ENCODE measurements around the gene SMURF1. TPM values are rescaled to one million over a fixed set of nuclear protein-coding genes. Genes with fewer than 3 reads are reported as not detected.
"Not testable (repeated sequence)": the region's sequence is repeated elsewhere in the genome, so short reads cannot be mapped to it uniquely, and the experiment has no call there.

Gene SMURF1
- total and polyA plus RNA-seq, 5 experiments from 2014 or later, result 0.95 to 29.1 (median 3.2) TPM

DNA sequence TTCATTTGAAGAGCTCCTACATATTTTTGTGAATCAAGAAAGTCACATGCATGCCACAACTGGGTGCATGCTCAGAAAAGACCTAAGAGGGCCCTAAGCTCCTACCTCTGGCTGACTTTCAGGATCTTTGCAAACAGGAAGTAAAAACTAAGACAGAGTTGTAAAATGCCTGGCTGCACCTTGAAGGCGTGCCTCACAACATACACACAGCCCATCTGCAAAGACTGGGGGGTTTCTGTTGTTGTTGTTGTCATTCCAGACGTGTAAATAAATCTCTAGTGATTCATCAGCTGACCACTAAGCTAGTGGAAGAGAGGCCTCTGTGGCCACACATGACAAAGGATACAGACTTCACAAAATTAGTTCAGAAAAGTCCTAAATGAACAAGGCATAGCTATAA is 31.8 kb downstream of the SMURF1 start:
- POLR2A ChIA-PET, result interaction anchor here (0.6 to 1.5 kb wide), 2 partner anchors 31 to 46 kb away, joined by 4 to 7 read pairs; partner anchors contain the start of gene SMURF1
- H3K4me3 Mint-ChIP-seq, result peak overlapping the region in 6 of 10 donors; percentile 11 to 65 (median 30)
- peak overlapping the region; percentile 61 to 89 (median 72) for H3K27ac Mint-ChIP-seq
- peaks cover 9 to 19% (median 18%) of the 10 kb centered on the region in 3 donors for H3K36me3 Mint-ChIP-seq
- ATAC-seq, result peak; percentile 70 to 73
- peak in 3 of 10 donors; percentile 6 to 22 (median 20) for DNase-seq
- H3K9me3 Mint-ChIP-seq, result peaks cover 0 to 16% (median 11%) of the 10 kb centered on the region in 9 donors
- H3K27me3 Mint-ChIP-seq, result no peaks in the 10 kb centered on the region
- peaks cover 28 to 66% (median 61%) of the 10 kb centered on the region in 4 donors for H3K4me1 Mint-ChIP-seq

DNA sequence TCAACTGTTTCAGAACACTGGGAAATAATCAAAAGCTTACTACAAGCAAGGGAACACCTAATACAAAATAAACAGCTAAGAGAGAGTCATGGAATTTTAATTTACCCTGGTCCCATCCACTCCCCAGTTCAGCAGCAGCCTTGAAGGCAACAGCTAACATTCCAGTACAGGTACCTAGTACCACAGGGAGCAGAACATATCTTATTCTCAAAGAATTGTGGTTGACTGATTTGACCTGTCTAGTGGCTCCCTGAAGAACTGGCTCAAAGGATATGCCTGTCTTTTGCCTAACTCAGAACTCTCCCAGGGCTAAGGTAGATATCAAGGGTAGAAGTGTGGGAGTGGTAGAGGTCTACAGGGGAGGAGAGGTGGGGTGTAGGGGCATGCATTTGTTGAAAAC is 32.3 kb downstream of the SMURF1 start:
- Mint-ChIP-seq H3K4me1 (peaks cover 28 to 66% (median 61%) of the 10 kb centered on the region in 4 donors), H3K27ac (peak overlapping the region; percentile 61 to 89 (median 72)), H3K4me3 (peak overlapping the region in 5 of 10 donors; percentile 11 to 65 (median 42)), H3K9me3 (peaks cover 0 to 16% (median 11%) of the 10 kb centered on the region in 9 donors), H3K36me3 (peaks cover 7 to 19% (median 14%) of the 10 kb centered on the region in 3 donors), H3K27me3 (no peaks in the 10 kb centered on the region)
- ATAC-seq (no peak), DNase-seq (no peak)
- POLR2A ChIA-PET, result interaction anchor here (0.6 to 1.5 kb wide), 2 partner anchors 32 to 46 kb away, joined by 4 to 7 read pairs; partner anchors contain the start of gene SMURF1

DNA sequence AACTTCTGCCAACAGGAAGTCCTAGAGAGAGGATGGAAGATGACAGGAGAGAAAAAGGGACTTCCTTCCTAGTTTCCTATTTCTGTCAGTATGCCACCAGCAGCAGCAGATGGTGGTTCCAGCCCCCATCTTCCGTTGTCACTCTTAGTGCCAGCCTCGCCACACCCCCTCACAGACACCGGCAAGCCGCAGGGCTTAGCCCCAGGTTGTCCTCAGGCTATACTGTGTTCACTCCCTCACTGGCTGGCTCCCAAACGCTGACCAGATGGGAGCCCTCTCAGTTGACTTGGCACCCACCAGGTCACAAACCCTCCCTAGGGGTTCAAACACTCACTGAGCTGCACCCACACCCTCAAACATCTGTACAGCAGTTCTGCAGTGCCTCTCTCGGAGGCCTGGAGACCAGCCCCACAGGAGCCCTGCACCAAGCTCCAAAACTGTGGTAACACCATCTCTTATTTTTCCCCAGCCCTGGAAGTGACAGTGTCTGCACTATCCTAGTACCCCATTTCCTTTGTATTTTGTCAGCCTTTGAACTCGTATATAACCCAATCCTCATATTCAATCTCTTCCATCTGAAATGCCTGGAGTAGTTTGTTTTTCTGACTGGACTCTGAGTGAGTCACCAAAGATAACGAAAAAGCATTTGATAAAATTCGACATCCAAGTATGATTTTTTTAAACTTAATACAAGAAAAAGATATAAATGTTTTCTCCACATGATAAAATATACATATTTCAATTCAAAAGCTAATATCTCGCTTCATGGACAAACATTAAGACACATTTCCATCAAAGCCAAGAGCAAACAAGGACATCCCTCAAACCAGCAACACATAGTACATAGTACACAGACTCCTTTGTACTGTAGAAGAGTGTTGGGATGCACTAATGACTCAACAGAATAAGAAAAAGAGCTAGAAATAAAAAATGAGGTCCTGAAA is 34.5 kb downstream of the SMURF1 start:
- Mint-ChIP-seq H3K4me3 (peak overlapping the region in 9 of 10 donors; percentile 44 to 80 (median 68)), H3K27me3 (no peaks in the 10 kb centered on the region), H3K27ac (peak overlapping the region; percentile 1 to 89 (median 72)), H3K4me1 (peaks cover 26 to 68% (median 55%) of the 10 kb centered on the region in 4 donors), H3K9me3 (peaks cover 0 to 11% (median 5%) of the 10 kb centered on the region in 9 donors), H3K36me3 (peaks cover 6 to 10% (median 7%) of the 10 kb centered on the region in 3 donors)
- DNase-seq (peak in 9 of 10 donors; percentile 4 to 37 (median 17)), ATAC-seq (peak; percentile 84 to 85)
- POLR2A ChIA-PET, result no interaction called here

DNA sequence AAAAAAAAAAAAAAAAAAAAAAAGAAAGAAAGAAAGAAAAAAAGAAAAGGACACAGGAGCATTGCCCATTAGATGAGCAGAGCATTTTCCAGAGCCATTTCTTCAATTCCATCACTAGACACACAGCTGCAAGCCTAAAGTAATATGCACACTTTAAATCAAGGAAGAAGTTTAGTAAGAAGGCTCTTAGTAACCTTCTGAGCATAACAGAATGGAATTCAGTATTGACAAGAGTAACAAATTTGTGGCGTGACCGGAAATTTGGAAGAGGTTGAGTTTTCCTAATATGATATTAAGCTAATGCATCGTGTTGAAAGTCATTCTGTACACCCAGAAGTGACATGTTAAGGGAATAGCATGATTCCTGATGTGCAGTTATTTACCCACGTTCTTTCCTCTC is 35.3 kb downstream of the SMURF1 start:
- Mint-ChIP-seq H3K36me3 (peaks cover 6 to 8% (median 7%) of the 10 kb centered on the region in 3 donors), H3K27me3 (no peaks in the 10 kb centered on the region), H3K4me1 (peaks cover 28 to 72% (median 60%) of the 10 kb centered on the region in 4 donors), H3K4me3 (peak overlapping the region in 5 of 10 donors; percentile 44 to 75 (median 67)), H3K9me3 (peaks cover 0 to 7% (median 0%) of the 10 kb centered on the region in 9 donors), H3K27ac (peak overlapping the region in 4 of 10 donors; percentile 37 to 87 (median 76))
- DNase-seq (no peak), ATAC-seq (no peak)
- POLR2A ChIA-PET, result no interaction called here

DNA sequence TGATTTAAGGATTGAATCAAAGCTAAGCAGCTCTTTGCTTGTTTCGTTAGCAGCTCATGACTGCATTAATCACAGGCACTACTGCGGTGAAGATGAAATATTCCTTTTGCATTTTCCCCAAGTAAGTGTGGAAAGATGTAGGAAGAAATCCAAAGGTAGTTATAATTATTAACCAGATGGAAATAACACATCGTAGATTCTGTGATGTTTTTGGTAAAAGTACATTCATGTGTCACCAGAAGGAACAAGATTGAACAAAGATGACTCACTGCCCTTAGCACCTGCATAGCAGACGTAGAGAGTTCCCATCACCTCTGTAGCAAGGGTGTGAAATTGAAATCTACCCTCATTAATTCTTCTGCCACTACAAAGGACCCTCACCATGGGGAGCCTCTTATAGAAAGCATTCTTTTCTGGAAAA is 37.1 kb downstream of the SMURF1 start:
- no peaks in the 10 kb centered on the region for H3K27me3 Mint-ChIP-seq
- ATAC-seq (no peak), DNase-seq (no peak)
- H3K36me3 Mint-ChIP-seq, result peaks cover 0 to 3% (median 0%) of the 10 kb centered on the region in 3 donors
- H3K27ac Mint-ChIP-seq, result no peak overlapping the region
- no peaks in the 10 kb centered on the region for H3K9me3 Mint-ChIP-seq
- POLR2A ChIA-PET, result no interaction called here
- H3K4me3 Mint-ChIP-seq, result no peak overlapping the region
- H3K4me1 Mint-ChIP-seq, result peaks cover 26 to 69% (median 59%) of the 10 kb centered on the region in 4 donors

DNA sequence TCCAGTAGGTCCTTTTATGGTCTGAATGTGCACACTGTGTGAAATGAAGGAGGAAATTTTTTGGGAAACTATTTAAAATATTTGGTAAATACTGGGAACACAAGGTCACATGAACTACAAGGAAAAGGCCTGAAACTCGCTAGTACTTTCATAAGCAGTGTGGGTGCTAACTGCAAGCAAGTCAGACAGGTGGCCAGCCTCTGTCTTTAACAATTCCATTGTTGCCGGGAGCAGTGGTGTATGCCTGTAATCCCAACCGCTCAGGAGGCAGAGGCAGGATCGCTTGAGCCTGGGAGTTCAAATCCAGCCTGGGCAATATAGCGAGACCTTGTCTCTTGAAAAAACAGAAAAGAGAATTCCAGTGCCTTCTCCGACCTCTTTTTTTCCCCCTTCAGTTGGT is 37.5 kb downstream of the SMURF1 start:
- Mint-ChIP-seq H3K36me3 (peaks cover 0 to 3% (median 0%) of the 10 kb centered on the region in 3 donors), H3K27ac (no peak overlapping the region), H3K4me1 (peaks cover 22 to 65% (median 55%) of the 10 kb centered on the region in 4 donors), H3K4me3 (no peak overlapping the region), H3K9me3 (no peaks in the 10 kb centered on the region), H3K27me3 (no peaks in the 10 kb centered on the region)
- DNase-seq (no peak), ATAC-seq (no peak)
- POLR2A ChIA-PET, result no interaction called here

DNA sequence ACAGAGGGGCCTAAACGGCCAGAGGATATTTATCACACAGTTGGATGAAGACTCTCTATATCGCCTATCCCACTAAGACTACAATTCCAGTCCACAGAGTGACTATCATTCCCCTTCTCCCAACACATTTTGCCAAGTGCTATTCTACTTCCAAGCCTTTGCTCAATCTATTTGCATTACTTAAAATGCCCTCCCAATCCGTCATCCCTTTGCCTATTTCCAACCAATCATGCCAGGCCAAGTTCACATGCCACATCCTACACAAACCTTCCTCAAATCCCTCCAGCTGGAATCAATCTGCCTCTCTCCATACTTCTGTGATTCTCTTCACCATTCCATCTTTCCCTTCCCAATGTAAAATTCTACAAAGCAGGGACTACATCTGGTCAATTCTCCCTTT is 38.2 kb downstream of the SMURF1 start:
- H3K4me1 Mint-ChIP-seq, result peaks cover 21 to 60% (median 52%) of the 10 kb centered on the region in 4 donors
- no peak overlapping the region for H3K27ac Mint-ChIP-seq
- H3K9me3 Mint-ChIP-seq, result no peaks in the 10 kb centered on the region
- H3K36me3 Mint-ChIP-seq, result peaks cover 0 to 4% (median 3%) of the 10 kb centered on the region in 3 donors
- no peak for ATAC-seq
- DNase-seq, result no peak
- POLR2A ChIA-PET, result no interaction called here
- H3K4me3 Mint-ChIP-seq, result no peak overlapping the region
- no peaks in the 10 kb centered on the region for H3K27me3 Mint-ChIP-seq

DNA sequence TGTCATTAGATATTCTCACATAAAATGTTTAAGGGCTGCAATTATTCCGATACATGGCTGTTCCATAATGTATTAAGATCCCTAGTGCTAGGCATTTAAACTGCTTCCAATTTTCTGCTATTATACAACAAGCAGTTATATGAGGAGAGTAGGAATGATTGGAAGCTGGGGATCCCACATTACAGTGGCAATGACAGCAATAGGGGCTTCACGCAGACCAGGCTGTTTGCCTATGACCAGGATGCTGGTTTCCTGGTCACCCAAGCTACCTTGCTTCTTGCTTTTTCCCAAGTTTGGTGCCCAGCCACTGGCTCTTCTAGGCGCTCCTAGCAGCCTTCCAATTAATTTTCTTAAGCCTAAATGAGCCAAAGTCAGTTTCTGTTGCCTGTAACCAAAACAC is 39.3 kb downstream of the SMURF1 start:
- Mint-ChIP-seq H3K27ac (no peak overlapping the region), H3K27me3 (no peaks in the 10 kb centered on the region), H3K36me3 (peaks cover 4 to 15% (median 9%) of the 10 kb centered on the region in 3 donors), H3K4me3 (no peak overlapping the region), H3K9me3 (peaks cover 0 to 3% (median 0%) of the 10 kb centered on the region in 9 donors), H3K4me1 (peaks cover 22 to 49% (median 43%) of the 10 kb centered on the region in 4 donors)
- POLR2A ChIA-PET, result no interaction called here
- no peak for ATAC-seq
- no peak for DNase-seq

DNA sequence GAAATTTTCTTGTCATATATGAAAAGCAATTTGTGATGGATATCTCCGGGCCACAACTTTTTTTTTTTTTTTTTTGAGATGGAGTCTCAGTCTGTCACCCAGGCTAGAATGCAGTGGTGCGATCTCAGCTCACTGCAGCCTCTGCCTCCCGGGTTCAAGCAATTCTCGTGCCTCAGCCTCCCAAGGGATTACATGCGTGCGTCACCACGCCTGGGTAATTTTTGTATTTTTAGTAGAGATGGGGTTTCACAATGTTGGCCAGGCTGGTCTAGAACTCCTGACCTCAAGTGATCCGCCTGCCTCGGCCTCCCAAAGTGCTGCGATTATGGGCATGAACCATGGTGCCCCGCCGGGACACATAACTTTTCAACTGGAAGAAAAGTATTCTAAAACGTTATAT is 40.1 kb downstream of the SMURF1 start:
- DNase-seq, H3K4me3 Mint-ChIP-seq, H3K27me3 Mint-ChIP-seq, H3K27ac Mint-ChIP-seq, H3K9me3 Mint-ChIP-seq, ATAC-seq, POLR2A ChIA-PET: not testable (repeated sequence)
- H3K36me3 Mint-ChIP-seq, result peaks cover 9 to 23% (median 15%) of the 10 kb centered on the region in 3 donors
- H3K4me1 Mint-ChIP-seq, result peaks cover 18 to 45% (median 40%) of the 10 kb centered on the region in 4 donors

DNA sequence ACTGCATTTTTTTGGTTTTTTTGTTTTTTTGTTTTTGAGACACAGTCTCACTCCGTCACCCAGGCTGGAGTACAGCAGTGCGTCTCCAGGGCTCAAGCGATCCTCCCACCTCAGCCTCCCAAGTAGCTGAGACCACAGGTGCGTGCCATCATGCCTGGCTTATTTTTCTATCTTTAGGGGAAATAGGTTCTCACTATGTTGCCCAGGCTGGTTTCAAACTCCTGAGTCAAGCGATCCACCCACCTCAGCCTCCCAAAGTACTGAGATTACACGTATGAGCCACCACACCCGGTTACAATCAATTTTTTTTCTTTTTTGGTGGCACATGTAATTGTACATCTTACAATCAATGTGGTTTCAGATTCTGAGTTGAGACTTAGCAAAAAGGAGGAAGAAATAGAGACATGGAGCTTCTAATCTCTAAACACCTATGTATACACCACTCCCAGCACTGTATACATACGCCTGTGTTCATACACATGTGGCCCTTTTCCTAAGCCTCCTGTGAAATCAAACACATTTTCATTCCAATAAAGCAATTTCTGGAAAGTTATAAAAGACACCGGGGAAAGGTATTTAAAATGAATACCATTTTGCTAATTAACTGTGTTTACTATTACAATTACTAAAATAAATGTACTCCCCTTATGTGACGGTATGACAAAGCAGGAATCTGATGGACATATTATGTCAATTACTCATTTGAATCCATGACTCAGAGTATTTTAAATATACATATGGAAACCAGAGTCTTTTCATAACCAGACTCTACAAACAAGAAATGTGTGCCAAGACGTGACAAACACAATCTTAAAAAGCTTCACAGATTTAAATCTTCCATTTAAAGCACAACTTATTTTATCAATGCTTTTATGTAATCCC is 40.9 kb downstream of the SMURF1 start:
- peaks cover 17 to 46% (median 39%) of the 10 kb centered on the region in 4 donors for H3K4me1 Mint-ChIP-seq

DNA sequence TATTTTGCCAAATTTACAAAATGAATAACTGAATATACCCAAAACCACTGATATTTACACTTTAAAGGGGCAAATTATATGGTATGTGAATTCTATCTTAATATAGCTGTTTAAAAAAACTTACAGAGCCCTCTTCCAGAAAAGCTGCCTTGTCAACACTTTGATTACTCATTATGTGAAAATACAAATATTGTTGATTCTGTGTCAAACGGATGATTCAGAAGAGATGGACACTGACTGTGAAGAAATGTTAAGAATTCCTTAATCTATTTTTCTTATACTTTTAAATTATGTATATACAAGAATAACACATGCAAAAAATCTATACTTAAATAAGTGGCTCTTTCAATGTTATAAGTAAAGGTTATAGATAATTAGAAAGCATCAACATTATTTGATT is 41.5 kb downstream of the SMURF1 start:
- POLR2A ChIA-PET, result no interaction called here
- Mint-ChIP-seq H3K9me3 (peaks cover 0 to 23% (median 8%) of the 10 kb centered on the region in 9 donors), H3K36me3 (peaks cover 19 to 35% (median 20%) of the 10 kb centered on the region in 3 donors), H3K27me3 (no peaks in the 10 kb centered on the region), H3K4me1 (peaks cover 16 to 41% (median 32%) of the 10 kb centered on the region in 4 donors), H3K4me3 (no peak overlapping the region), H3K27ac (no peak overlapping the region)
- ATAC-seq (no peak), DNase-seq (no peak)

More for the DNA sequence above, 40.9 kb downstream of the SMURF1 start:
- DNase-seq (no peak), ATAC-seq (no peak)
- H3K4me3 Mint-ChIP-seq, result no peak overlapping the region
- peaks cover 17 to 30% (median 17%) of the 10 kb centered on the region in 3 donors for H3K36me3 Mint-ChIP-seq
- no peaks in the 10 kb centered on the region for H3K27me3 Mint-ChIP-seq
- POLR2A ChIA-PET, result no interaction called here
- no peak overlapping the region for H3K27ac Mint-ChIP-seq
- peaks cover 0 to 17% (median 8%) of the 10 kb centered on the region in 9 donors for H3K9me3 Mint-ChIP-seq

DNA sequence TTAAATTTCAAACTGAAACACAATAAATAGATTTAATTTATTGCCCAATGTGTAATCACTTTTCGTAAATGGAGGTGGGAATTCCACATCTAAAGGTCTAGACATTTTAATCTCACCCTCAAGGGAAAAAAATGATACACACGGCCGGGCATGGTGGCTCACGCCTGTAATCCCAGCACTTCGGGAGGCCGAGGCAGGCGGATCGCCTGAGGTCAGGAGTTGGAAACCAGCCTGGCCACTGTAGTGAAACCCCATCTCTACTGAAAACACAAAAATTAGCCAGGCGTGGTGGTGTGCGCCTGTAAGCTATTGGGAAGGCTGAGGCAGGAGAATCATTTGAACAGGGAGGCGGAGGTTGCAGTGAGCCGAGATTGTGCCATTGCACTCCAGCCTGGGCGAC is 42.4 kb downstream of the SMURF1 start:
- H3K4me1 Mint-ChIP-seq, result peaks cover 18 to 47% (median 34%) of the 10 kb centered on the region in 4 donors
- POLR2A ChIA-PET, result not testable (repeated sequence)

More for the DNA sequence above, 42.4 kb downstream of the SMURF1 start:
- H3K27me3 Mint-ChIP-seq, H3K27ac Mint-ChIP-seq, H3K4me3 Mint-ChIP-seq, ATAC-seq, DNase-seq: not testable (repeated sequence)
- H3K9me3 Mint-ChIP-seq, result peaks cover 0 to 32% (median 8%) of the 10 kb centered on the region in 9 donors
- peaks cover 21 to 39% (median 28%) of the 10 kb centered on the region in 3 donors for H3K36me3 Mint-ChIP-seq
